Measurements from ENCODE around the gene MAP7D2. TPM values are rescaled to one million over a fixed set of nuclear protein-coding genes. Genes with fewer than 3 reads are reported as not detected.

The MAP7D2 gene
- total and polyA plus RNA-seq, 9 donors: 0.12 to 1.7 (median 0.28) TPM

GRCh38 chrX:20143111-20143510 is 26.4 kb upstream of the MAP7D2 start:
- DNase-seq: no peak
- Histone ChIP-seq H3K27me3 (no peaks in the 10 kb centered on the region), H3K27ac (peak overlapping the region in 1 of 2 donors; percentile 53), H3K36me3 (no peaks in the 10 kb centered on the region), H3K9me3 (no peaks in the 10 kb centered on the region), H3K4me3 (no peak overlapping the region), H3K4me1 (ENCODE audit: insufficient read depth) (peaks cover 7% of the 10 kb centered on the region)
- intact Hi-C loops (cut with DNase I): loop anchor here in 1 of 4 donors (5.0 kb wide), 1 partner anchor 124 kb away; the partner anchor contains the start of gene RPS6KA3
- TF ChIP-seq EP300 (IDR thresholded peaks at IDR 0.05) (no peak), CTCF (IDR thresholded peaks at IDR 0.05) (no peak), POLR2A (IDR thresholded peaks at IDR 0.05) (no peak)
- 42 to 50% (median 44%) methylated on average over 6 of the region's 6 CpGs for WGBS, 3 donors

- 1 to 2% (median 1%) methylated on average over 40 to 82 of the region's 82 CpGs for WGBS, 3 donors
- intact Hi-C loops (cut with DNase I): loop anchor here in 1 of 4 donors (5.0 kb wide), 1 partner anchor 126 kb away; the partner anchor contains the start of gene RPS6KA3
- H3K9me3 ChIP-seq: no peaks in the 10 kb centered on the region
Observed at GRCh38 chrX:20141281-20142220, 24.8 kb upstream of the MAP7D2 start, which contains the start of gene EIF1AX. TSS of gene EIF1AX (minus strand) at chrX:20141838. CDS start at chrX:20141640, 198 bp downstream.

GRCh38 chrX:20140420-20140819 is 23.7 kb upstream of the MAP7D2 start:
- H3K36me3 ChIP-seq: no peaks in the 10 kb centered on the region
- TF ChIP-seq POLR2A (IDR thresholded peaks at IDR 0.05): no peak
- TF ChIP-seq EP300 (IDR thresholded peaks at IDR 0.05): no peak
- no peak for TF ChIP-seq CTCF (IDR thresholded peaks at IDR 0.05)
- intact Hi-C loops (cut with DNase I): loop anchor here in 1 of 4 donors (5.0 kb wide), 1 partner anchor 127 kb away; the partner anchor contains the start of gene RPS6KA3
- peak overlapping the region; percentile 65 for H3K4me3 ChIP-seq
- peaks cover 8% of the 10 kb centered on the region for H3K4me1 ChIP-seq (ENCODE audit: insufficient read depth)
- no peak overlapping the region for H3K27ac ChIP-seq
- H3K27me3 ChIP-seq: no peaks in the 10 kb centered on the region
- 15 to 22% (median 21%) methylated on average over 3 of the region's 3 CpGs for WGBS, 3 donors
- no peak for DNase-seq
- H3K9me3 ChIP-seq: no peaks in the 10 kb centered on the region

More at GRCh38 chrX:20141281-20142220, 24.8 kb upstream of the MAP7D2 start, which contains the start of gene EIF1AX:
- peak within 1 kb of the TSS; percentile 65 for H3K4me3 ChIP-seq
- TF ChIP-seq POLR2A (IDR thresholded peaks at IDR 0.05): peak; percentile 96
- TF ChIP-seq EP300 (IDR thresholded peaks at IDR 0.05): peak; percentile 2
- peak in 1 of 3 donors; percentile 39 for TF ChIP-seq CTCF (IDR thresholded peaks at IDR 0.05)
- no peaks in the 10 kb centered on the region for H3K27me3 ChIP-seq
- H3K4me1 ChIP-seq (ENCODE audit: insufficient read depth): peaks cover 8% of the 10 kb centered on the region
- DNase-seq: peak; percentile 99
- H3K36me3 ChIP-seq: no peaks in the 10 kb centered on the region
- H3K27ac ChIP-seq: peak within 1 kb of the TSS; percentile 87 to 93

- H3K9me3 ChIP-seq: no peaks in the 10 kb centered on the region
- no peaks in the 10 kb centered on the region for H3K36me3 ChIP-seq
- no peak for TF ChIP-seq CTCF (IDR thresholded peaks at IDR 0.05)
- no peak for TF ChIP-seq POLR2A (IDR thresholded peaks at IDR 0.05)
- TF ChIP-seq EP300 (IDR thresholded peaks at IDR 0.05): no peak
- 53 to 72% (median 60%) methylated on average over 2 of the region's 2 CpGs for WGBS, 3 donors
- no peak for DNase-seq
- H3K27me3 ChIP-seq: no peaks in the 10 kb centered on the region
- H3K4me3 ChIP-seq: peak overlapping the region; percentile 65
- no peak overlapping the region for H3K27ac ChIP-seq
- peaks cover 8% of the 10 kb centered on the region for H3K4me1 ChIP-seq (ENCODE audit: insufficient read depth)
- intact Hi-C loops (cut with DNase I): loop anchor here in 1 of 4 donors (5.0 kb wide), 1 partner anchor 127 kb away; the partner anchor contains the start of gene RPS6KA3
Observed at GRCh38 chrX:20139966-20140365, 23.3 kb upstream of the MAP7D2 start.

Measured in ovary (tissue), 9 donors.